PFSK-1 (cell line): ENCODE measurements around the gene TAS2R39.

Source experiments
- FOXP2 ChIP-seq: optimal IDR thresholded peaks from 2 replicates; pipeline ENCODE3; 2011; ENCODE audit warnings: borderline replicate concordance, control low read depth, inconsistent platforms; ENCODE audit not compliant: insufficient read depth; ENCODE audit errors: extremely low read length, extremely low read depth
- POLR2AphosphoS5 ChIP-seq: IDR thresholded peaks from 2 replicates; pipeline ENCODE4 v1.6.1; 2012; ENCODE audit warnings: low read depth, mild to moderate bottlenecking, control low read depth, low read length, moderate library complexity
- SIN3A ChIP-seq: IDR thresholded peaks from 2 replicates; pipeline ENCODE4 v1.6.1; 2012; ENCODE audit warnings: mild to moderate bottlenecking, low read length, moderate library complexity, borderline replicate concordance; ENCODE audit not compliant: insufficient read depth
- TAF1 ChIP-seq: IDR thresholded peaks from 2 replicates; pipeline ENCODE4 v1.6.1; 2012; ENCODE audit warnings: low read length, control low read depth, borderline replicate concordance; ENCODE audit not compliant: insufficient read depth
- TF ChIP-seq, protein P1 (sequence below), 2 experiments: IDR thresholded peaks; 2 replicates each; pipeline versions ENCODE4 v1.6.1 to v1.8.0; 2011 to 2012; ENCODE audit warnings: low read depth in 2 of 2, low read length in 2 of 2, control low read depth in 1 of 2, inconsistent platforms in 1 of 2, mild to moderate bottlenecking in 1 of 2, moderate library complexity in 1 of 2; ENCODE audit not compliant: insufficient read depth in 1 of 2

The TAS2R39 gene

DNA sequence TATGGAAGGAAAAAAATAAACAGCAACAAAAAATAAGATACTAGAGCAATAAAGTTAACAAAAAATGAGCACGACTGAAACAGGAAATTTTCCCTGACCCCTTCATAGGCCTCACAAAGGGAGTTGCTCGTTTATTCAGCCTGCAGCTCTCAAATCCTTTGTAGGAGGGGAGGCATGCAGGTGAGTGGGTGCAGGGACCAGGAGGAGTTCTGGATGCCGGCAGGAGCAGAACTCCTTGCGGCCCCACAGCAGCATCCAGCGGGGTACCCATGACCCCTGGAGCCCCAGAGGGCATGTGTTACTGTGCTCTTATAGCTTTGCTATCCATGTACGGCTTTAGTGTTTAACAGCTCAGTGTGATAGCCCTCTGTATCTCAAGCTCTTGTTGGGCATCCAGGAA is 5.8 kb downstream of the TAS2R39 start:
- no peak for TF ChIP-seq POLR2AphosphoS5
- no peak for TF ChIP-seq TAF1
- TF ChIP-seq SIN3A = no peak
- no peak for TF ChIP-seq FOXP2
- TF ChIP-seq, protein P1, sequence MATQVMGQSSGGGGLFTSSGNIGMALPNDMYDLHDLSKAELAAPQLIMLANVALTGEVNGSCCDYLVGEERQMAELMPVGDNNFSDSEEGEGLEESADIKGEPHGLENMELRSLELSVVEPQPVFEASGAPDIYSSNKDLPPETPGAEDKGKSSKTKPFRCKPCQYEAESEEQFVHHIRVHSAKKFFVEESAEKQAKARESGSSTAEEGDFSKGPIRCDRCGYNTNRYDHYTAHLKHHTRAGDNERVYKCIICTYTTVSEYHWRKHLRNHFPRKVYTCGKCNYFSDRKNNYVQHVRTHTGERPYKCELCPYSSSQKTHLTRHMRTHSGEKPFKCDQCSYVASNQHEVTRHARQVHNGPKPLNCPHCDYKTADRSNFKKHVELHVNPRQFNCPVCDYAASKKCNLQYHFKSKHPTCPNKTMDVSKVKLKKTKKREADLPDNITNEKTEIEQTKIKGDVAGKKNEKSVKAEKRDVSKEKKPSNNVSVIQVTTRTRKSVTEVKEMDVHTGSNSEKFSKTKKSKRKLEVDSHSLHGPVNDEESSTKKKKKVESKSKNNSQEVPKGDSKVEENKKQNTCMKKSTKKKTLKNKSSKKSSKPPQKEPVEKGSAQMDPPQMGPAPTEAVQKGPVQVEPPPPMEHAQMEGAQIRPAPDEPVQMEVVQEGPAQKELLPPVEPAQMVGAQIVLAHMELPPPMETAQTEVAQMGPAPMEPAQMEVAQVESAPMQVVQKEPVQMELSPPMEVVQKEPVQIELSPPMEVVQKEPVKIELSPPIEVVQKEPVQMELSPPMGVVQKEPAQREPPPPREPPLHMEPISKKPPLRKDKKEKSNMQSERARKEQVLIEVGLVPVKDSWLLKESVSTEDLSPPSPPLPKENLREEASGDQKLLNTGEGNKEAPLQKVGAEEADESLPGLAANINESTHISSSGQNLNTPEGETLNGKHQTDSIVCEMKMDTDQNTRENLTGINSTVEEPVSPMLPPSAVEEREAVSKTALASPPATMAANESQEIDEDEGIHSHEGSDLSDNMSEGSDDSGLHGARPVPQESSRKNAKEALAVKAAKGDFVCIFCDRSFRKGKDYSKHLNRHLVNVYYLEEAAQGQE (IDR thresholded peaks at IDR 0.05; ENCODE audit: insufficient read depth in 1 of 2, low read depth in 2 of 2, low read length in 2 of 2) = no peak

DNA sequence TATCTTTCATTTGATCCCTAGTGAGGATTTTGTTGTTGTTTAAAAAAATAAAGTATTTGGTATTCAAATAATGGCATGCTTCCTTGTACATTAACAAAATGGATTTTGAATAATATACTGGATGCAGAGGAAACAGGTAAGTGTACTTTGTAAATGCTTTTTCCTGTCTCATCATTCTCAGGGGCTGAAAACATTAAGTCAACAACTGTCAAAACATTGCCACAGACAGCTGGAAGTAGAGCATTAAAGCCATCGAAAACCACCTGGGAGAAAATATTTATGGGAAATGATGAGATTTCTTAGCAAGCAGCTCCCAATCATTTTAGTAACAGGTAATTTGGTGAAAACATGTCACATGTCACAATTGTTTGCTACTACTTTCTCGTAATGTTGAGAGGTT is 10.7 kb downstream of the TAS2R39 start:
- TF ChIP-seq FOXP2 (no peak), SIN3A (no peak), TAF1 (no peak), POLR2AphosphoS5 (no peak)
- TF ChIP-seq, protein P1 (IDR thresholded peaks at IDR 0.05; ENCODE audit: insufficient read depth in 1 of 2, low read depth in 2 of 2, low read length in 2 of 2) = no peak

DNA sequence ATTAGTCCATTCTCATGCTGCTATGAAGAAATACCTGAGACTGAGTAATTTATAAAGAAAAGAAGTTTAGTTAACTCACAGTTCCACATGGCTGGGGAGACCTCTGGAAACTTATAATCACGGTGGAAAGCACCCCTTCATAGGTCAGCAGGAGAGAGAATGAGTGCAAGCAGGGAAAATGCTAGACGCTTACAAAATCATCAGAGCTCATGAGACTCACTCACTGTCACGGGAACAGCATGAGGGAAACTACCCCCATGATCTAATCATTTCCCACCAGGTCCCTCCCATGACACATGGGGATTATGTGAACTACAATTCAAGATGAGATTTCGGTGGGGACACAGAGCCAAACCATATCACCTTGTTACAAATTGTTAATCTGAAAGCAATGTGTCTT is 15.8 kb downstream of the TAS2R39 start:
- no peak for TF ChIP-seq TAF1

DNA sequence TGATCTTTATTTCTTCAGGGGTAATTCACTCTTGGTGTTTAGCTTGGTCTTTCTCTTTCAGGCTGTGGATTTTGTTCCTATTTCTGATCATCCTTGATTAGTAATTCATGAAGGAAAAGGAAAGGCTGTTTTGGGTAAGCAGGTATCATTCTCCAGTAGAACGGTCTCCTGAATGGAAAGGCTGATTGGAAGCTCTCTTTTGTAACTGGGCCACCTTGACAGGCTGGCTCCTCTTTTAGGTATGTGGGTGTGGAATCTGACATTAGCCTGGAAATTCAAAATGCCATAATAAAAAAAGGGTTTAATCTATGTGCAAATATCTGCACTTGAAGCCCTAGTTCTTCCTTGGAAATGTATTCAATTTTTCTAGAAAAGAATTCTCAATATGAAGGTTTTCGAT is 18.9 kb downstream of the TAS2R39 start:
- TF ChIP-seq TAF1 (no peak), POLR2AphosphoS5 (no peak), SIN3A (no peak), FOXP2 (no peak)
- TF ChIP-seq, protein P1 (IDR thresholded peaks at IDR 0.05; ENCODE audit: insufficient read depth in 1 of 2, low read depth in 2 of 2, low read length in 2 of 2) = no peak

- TF ChIP-seq TAF1 = no peak
- no peak for TF ChIP-seq SIN3A
- TF ChIP-seq, protein P1 (IDR thresholded peaks at IDR 0.05; ENCODE audit: insufficient read depth in 1 of 2, low read depth in 2 of 2, low read length in 2 of 2) = no peak
- TF ChIP-seq POLR2AphosphoS5 = no peak
- no peak for TF ChIP-seq FOXP2
Measured at GRCh38 chr7:143203386-143203785, 20.2 kb downstream of the TAS2R39 start.
